ENCODE measurements around the gene KRTAP4-7.

GRCh38 chr17:41116297-41116696, 32.3 kb downstream of the KRTAP4-7 start:
- TF ChIP-seq TCF7L2 (IDR thresholded peaks at IDR 0.05; ENCODE audit: low read depth, low read length), result no peak
- no peak for TF ChIP-seq CTCF (IDR thresholded peaks at IDR 0.05)
- TF ChIP-seq REST (IDR thresholded peaks at IDR 0.05; ENCODE audit: insufficient read depth in 1 of 2, low read depth in 2 of 2, low read length in 1 of 2), result no peak

All from Panc1 (cell line).